ENCODE results near the gene IRS2. TPM values are rescaled to one million over a fixed set of nuclear protein-coding genes. Genes with fewer than 3 reads are reported as not detected.

IRS2 gene
- total RNA-seq, 1 experiment from 2014 or later = 9.2 TPM

DNA sequence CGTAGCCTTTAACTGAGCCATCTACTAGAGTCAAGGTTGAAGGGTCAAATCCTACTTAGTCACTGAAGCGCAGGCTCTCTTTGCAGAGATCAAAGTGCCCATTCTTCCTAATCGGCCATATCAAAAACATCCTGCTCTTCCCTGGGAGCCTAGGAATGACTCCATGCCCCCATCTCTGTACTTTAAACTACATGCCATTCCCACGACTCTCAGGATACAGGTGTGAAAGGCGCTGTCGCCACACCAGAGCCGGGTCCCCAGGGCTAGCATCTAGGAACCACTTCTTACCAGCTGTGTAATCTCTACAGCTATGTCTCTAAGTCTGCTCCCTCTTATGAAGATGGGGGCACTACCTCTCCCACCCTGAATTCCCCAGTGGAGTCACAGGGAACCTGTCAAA, 22.3 kb downstream of the IRS2 start:
- Histone ChIP-seq H3K9ac (ENCODE audit: low read length) (no peak overlapping the region), H4K20me1 (ENCODE audit: insufficient read depth) (no peaks in the 10 kb centered on the region), H3K4me2 (ENCODE audit: low read length) (peak overlapping the region; percentile 49), H3K36me3 (ENCODE audit: control insufficient read depth in 1 of 2, insufficient read depth in 2 of 2, low read length in 2 of 2) (no peaks in the 10 kb centered on the region), H3K4me1 (ENCODE audit: control insufficient read depth in 1 of 2, insufficient read depth in 2 of 2, low read length in 2 of 2) (peaks cover 14 to 24% of the 10 kb centered on the region in 2 experiments), H3K27me3 (ENCODE audit: insufficient read depth, low read length) (no peaks in the 10 kb centered on the region), H3K79me2 (ENCODE audit: insufficient read depth, low read length) (peaks cover 37% of the 10 kb centered on the region; the same call in 1 of the 2 replicates), H3K4me3 (replicated peaks in 1 of 2; ENCODE audit: low read depth in 1 of 2, low read length in 2 of 2) (no peak overlapping the region), H2AFZ (ENCODE audit: low read depth, low read length, poor library complexity, severe bottlenecking) (no peak overlapping the region), H3K27ac (ENCODE audit: low read depth, low read length) (no peak overlapping the region), H3K9me3 (ENCODE audit: control insufficient read depth in 1 of 2, insufficient read depth in 1 of 2, low read depth in 1 of 2, low read length in 2 of 2) (no peaks in the 10 kb centered on the region), H3K9me2 (ENCODE audit: insufficient read depth) (no peaks in the 10 kb centered on the region)
- TF ChIP-seq ZFX (IDR thresholded peaks at IDR 0.05) (no peak), RAD21 (IDR thresholded peaks at IDR 0.05; ENCODE audit: low read depth) (no peak), JUND (IDR thresholded peaks at IDR 0.05) (0 out of 2 replicates have a peak, but pooled peaks have one; percentile 13), YY1 (IDR thresholded peaks at IDR 0.05; ENCODE audit: extremely low read depth, insufficient replicate concordance, low read depth, low read length) (no peak), POLR2A (IDR thresholded peaks at IDR 0.05; ENCODE audit: borderline replicate concordance, extremely low read depth, insufficient read depth, insufficient read length) (no peak), TCF7L2 (IDR thresholded peaks at IDR 0.05; ENCODE audit: borderline replicate concordance, extremely low read depth, insufficient read depth, insufficient read length) (peak; percentile 72), CEBPB (IDR thresholded peaks at IDR 0.05; ENCODE audit: low read depth) (no peak), CBX3 (IDR thresholded peaks at IDR 0.05; ENCODE audit: low read depth) (no peak), EGR1 (IDR thresholded peaks at IDR 0.05; ENCODE audit: low read depth) (no peak), SIN3A (IDR thresholded peaks at IDR 0.05; ENCODE audit: low read depth) (no peak), POLR2AphosphoS5 (IDR thresholded peaks at IDR 0.05; ENCODE audit: low read depth, low read length) (no peak), FOSL1 (IDR thresholded peaks at IDR 0.05; ENCODE audit: low read depth) (0 out of 2 replicates have a peak, but pooled peaks have one; percentile 9), MAX (IDR thresholded peaks at IDR 0.05) (no peak)
- TF ChIP-seq, protein P1, sequence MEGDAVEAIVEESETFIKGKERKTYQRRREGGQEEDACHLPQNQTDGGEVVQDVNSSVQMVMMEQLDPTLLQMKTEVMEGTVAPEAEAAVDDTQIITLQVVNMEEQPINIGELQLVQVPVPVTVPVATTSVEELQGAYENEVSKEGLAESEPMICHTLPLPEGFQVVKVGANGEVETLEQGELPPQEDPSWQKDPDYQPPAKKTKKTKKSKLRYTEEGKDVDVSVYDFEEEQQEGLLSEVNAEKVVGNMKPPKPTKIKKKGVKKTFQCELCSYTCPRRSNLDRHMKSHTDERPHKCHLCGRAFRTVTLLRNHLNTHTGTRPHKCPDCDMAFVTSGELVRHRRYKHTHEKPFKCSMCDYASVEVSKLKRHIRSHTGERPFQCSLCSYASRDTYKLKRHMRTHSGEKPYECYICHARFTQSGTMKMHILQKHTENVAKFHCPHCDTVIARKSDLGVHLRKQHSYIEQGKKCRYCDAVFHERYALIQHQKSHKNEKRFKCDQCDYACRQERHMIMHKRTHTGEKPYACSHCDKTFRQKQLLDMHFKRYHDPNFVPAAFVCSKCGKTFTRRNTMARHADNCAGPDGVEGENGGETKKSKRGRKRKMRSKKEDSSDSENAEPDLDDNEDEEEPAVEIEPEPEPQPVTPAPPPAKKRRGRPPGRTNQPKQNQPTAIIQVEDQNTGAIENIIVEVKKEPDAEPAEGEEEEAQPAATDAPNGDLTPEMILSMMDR (IDR thresholded peaks at IDR 0.05 in 2 of 3, conservative IDR thresholded peaks at IDR 0.05 in 1 of 3; ENCODE audit: borderline replicate concordance in 1 of 3, insufficient read depth in 1 of 3, low read depth in 2 of 3, low read length in 2 of 3) = no peak
- POLR2A ChIA-PET = no interaction called here
- RAD21 ChIA-PET (ENCODE audit: low non-redundant PET in 1 of 2, low total read pairs in 2 of 2, uncharacterized antibody in 2 of 2, unreplicated experiment in 2 of 2) = no interaction called here
- ATAC-seq = peak; percentile 83
- CTCF ChIA-PET = no interaction called here
- intact Hi-C loops (cut with micrococcal nuclease) = no loop called here
- no peak for DNase-seq (ENCODE audit: low read depth, low spot score)
- BruUV-seq (replicated peaks) = no TSS peak
